ENCODE results near the gene PIWIL1. TPM values are rescaled to one million over a fixed set of nuclear protein-coding genes. Genes with fewer than 3 reads are reported as not detected.

The PIWIL1 gene
- total and polyA plus RNA-seq, 2 donors, result 0.05 to 0.28 TPM

DNA sequence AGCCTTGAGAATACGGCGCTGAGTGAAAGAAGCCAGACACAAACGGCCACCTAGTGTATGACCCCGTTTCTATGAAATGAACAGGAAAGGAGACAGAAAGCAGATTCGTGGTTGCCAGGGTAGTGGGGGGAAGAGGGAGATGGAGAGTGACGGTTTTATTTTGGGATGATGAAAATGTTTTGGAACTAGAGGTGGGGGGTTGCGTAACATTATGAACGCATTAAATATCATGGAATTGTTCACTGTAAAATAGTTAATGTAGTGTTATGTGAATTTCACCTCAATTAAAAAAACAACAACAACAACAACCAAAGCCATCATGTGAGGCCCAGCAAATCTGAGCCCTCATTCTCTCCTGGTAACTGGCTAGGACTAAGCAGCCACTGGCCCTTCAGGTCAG lies 3.3 kb upstream of the PIWIL1 start:
- Histone ChIP-seq H3K27ac (ENCODE audit: low read depth in 1 of 2, low read length in 1 of 2) (no peak overlapping the region), H3K27me3 (ENCODE audit: control insufficient read depth in 2 of 2, insufficient read depth in 1 of 2, low read length in 1 of 2) (peaks cover 9 to 15% of the 10 kb centered on the region in 2 donors), H3K4me3 (ENCODE audit: low read length in 2 of 2) (no peak overlapping the region), H3K36me3 (ENCODE audit: control insufficient read depth in 2 of 2, insufficient read depth in 2 of 2, low read length in 1 of 2) (no peaks in the 10 kb centered on the region), H3K9me3 (ENCODE audit: control insufficient read depth in 2 of 2, insufficient read depth in 1 of 2, low read length in 1 of 2) (peaks cover 0 to 3% of the 10 kb centered on the region in 2 donors), H3K4me1 (ENCODE audit: control insufficient read depth in 2 of 2, insufficient read depth in 2 of 2, low read length in 2 of 2) (no peaks in the 10 kb centered on the region)
- DNase-seq (ENCODE audit: low read depth in 6 of 9, low spot score in 9 of 9), result no peak
- 74% methylated on average over 8 of the region's 8 CpGs for WGBS

DNA sequence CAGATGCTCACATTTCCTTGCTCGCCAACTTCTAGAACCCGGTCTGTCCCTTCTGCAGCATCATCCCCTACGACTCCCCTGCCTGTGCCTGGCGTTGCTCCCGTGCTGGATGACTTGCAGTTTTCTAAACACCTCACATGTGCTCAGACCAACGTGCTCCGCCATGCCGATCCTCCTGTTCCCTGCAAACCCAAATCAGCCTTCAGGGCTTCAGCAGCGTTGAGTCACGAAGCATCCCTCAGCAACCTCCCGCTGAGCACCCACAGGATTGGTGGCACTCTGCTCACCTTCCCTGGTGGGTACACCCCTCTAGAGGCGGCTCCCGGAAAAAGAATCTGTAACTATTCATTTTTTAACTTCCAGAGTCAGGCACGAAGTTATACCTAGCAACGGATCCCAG lies 2.8 kb upstream of the PIWIL1 start:
- peaks cover 14 to 21% of the 10 kb centered on the region in 2 donors for H3K27me3 ChIP-seq (ENCODE audit: control insufficient read depth in 2 of 2, insufficient read depth in 1 of 2, low read length in 1 of 2)
- peaks cover 0 to 3% of the 10 kb centered on the region in 2 donors for H3K9me3 ChIP-seq (ENCODE audit: control insufficient read depth in 2 of 2, insufficient read depth in 1 of 2, low read length in 1 of 2)
- no peak for DNase-seq (ENCODE audit: low read depth in 6 of 9, low spot score in 9 of 9)
- H3K4me3 ChIP-seq (ENCODE audit: low read length in 2 of 2), result no peak overlapping the region
- H3K36me3 ChIP-seq (ENCODE audit: control insufficient read depth in 2 of 2, insufficient read depth in 2 of 2, low read length in 1 of 2), result no peaks in the 10 kb centered on the region
- 29% methylated on average over 15 of the region's 15 CpGs for WGBS
- no peaks in the 10 kb centered on the region for H3K4me1 ChIP-seq (ENCODE audit: control insufficient read depth in 2 of 2, insufficient read depth in 2 of 2, low read length in 2 of 2)
- no peak overlapping the region for H3K27ac ChIP-seq (ENCODE audit: low read depth in 1 of 2, low read length in 1 of 2)

DNA sequence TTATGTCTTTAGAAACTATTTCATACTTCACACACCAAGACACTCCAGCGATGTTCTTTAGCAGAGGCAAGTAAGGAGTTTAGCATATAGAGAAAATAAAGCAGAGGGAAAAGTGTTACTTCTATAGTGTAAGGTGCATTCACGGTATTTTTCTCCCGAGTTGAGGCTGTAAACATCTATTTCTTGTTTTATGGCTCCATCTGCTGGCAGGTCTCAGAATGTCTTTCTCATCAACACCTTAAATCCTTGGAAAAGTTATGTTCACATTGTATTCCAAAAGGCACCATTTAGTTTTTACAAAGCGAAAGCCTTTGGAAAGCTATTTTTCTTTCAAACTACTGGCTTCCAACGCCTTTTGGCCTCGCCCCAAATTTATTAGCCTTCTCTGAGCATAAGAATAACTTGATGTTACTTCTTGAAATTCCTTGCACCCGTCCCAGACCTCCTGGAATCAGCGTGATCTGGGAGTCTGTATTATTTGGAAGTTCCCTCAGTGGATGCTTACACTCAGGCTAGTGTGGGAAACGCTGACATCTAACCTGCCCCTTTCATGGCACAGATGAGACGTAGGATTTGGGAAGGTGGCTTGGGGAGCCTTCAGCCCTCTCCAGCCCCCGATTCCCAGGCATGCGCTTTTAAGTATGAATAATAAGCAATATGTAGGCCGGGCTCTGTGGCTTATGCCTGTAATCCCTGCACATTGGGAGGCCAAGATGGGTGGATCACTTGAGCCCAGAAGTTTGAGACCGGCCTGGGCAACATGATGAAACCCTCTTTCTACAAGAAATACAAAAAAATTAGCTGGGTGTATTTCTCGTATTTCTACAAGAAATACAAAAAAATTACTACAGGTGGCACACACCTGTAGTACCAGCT lies 1.9 kb upstream of the PIWIL1 start:
- no peaks in the 10 kb centered on the region for H3K4me1 ChIP-seq (ENCODE audit: control insufficient read depth in 2 of 2, insufficient read depth in 2 of 2, low read length in 2 of 2)
- no peak overlapping the region for H3K27ac ChIP-seq (ENCODE audit: low read depth in 1 of 2, low read length in 1 of 2)
- WGBS, result 52% methylated on average over 15 of the region's 15 CpGs
- peaks cover 16 to 25% of the 10 kb centered on the region in 2 donors for H3K27me3 ChIP-seq (ENCODE audit: control insufficient read depth in 2 of 2, insufficient read depth in 1 of 2, low read length in 1 of 2)
- H3K9me3 ChIP-seq (ENCODE audit: control insufficient read depth in 2 of 2, insufficient read depth in 1 of 2, low read length in 1 of 2), result peaks cover 0 to 3% of the 10 kb centered on the region in 2 donors
- H3K36me3 ChIP-seq (ENCODE audit: control insufficient read depth in 2 of 2, insufficient read depth in 2 of 2, low read length in 1 of 2), result no peaks in the 10 kb centered on the region
- DNase-seq (ENCODE audit: low read depth in 6 of 9, low spot score in 9 of 9), result peak in 7 of 9 donors; percentile 8 to 63 (median 32)
- no peak overlapping the region for H3K4me3 ChIP-seq (ENCODE audit: low read length in 2 of 2)

DNA sequence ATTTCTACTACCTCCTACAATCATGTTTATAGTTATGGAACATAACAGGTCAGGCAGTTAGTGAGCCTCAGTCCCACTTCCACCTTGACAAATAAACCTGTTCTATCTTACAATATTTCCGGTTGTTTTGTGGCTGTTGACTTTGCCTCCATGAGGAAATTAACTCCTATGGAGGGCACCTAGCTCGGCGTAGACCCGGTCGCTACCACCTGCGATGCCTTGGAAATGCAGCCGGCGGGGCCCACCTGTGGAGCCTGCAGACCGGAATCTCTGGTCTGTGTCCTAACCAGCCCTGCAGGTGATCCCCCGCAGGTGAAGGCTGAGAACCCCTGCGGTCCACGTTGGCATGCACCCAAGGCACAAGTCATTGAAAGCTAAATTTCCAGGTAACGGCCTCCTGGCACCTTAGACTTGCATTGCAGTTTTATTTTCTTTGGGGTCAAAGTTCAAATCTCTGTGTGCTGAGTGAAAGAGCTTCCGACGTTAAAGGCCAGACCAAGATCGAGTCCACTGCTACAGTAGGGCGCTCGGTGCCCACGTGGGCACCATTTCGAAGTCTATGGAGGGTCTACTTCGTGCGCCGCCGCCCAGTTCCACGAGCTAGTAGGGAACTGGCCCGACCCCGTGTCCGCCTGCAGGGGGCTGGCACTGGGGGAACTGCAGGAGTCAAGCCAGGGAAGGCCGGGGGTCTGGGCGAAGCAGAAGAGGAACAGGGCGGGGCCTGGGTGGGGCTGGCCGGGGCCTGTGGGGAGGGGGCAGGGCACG lies 782 bp upstream of the PIWIL1 start:
- no peak for DNase-seq (ENCODE audit: low read depth in 6 of 9, low spot score in 9 of 9)
- Histone ChIP-seq H3K9me3 (ENCODE audit: control insufficient read depth in 2 of 2, insufficient read depth in 1 of 2, low read length in 1 of 2) (peaks cover 0 to 3% of the 10 kb centered on the region in 2 donors), H3K4me1 (ENCODE audit: control insufficient read depth in 2 of 2, insufficient read depth in 2 of 2, low read length in 2 of 2) (no peaks in the 10 kb centered on the region), H3K4me3 (ENCODE audit: low read length in 2 of 2) (no peak overlapping the region), H3K27ac (ENCODE audit: low read depth in 1 of 2, low read length in 1 of 2) (no peak overlapping the region), H3K36me3 (ENCODE audit: control insufficient read depth in 2 of 2, insufficient read depth in 2 of 2, low read length in 1 of 2) (no peaks in the 10 kb centered on the region), H3K27me3 (ENCODE audit: control insufficient read depth in 2 of 2, insufficient read depth in 1 of 2, low read length in 1 of 2) (peaks cover 16 to 28% of the 10 kb centered on the region in 2 donors)
- 78% methylated on average over 33 of the region's 33 CpGs for WGBS

- 25% methylated on average over 82 of the region's 82 CpGs for WGBS
- Histone ChIP-seq H3K4me1 (ENCODE audit: control insufficient read depth in 2 of 2, insufficient read depth in 2 of 2, low read length in 2 of 2) (no peaks in the 10 kb centered on the region), H3K9me3 (ENCODE audit: control insufficient read depth in 2 of 2, insufficient read depth in 1 of 2, low read length in 1 of 2) (peaks cover 0 to 3% of the 10 kb centered on the region in 2 donors), H3K27ac (ENCODE audit: low read depth in 1 of 2, low read length in 1 of 2) (no peak overlapping the region), H3K4me3 (ENCODE audit: low read length in 2 of 2) (no peak overlapping the region), H3K36me3 (ENCODE audit: control insufficient read depth in 2 of 2, insufficient read depth in 2 of 2, low read length in 1 of 2) (no peaks in the 10 kb centered on the region), H3K27me3 (ENCODE audit: control insufficient read depth in 2 of 2, insufficient read depth in 1 of 2, low read length in 1 of 2) (peaks cover 18 to 28% of the 10 kb centered on the region in 2 donors)
- DNase-seq (ENCODE audit: low read depth in 6 of 9, low spot score in 9 of 9), result no peak
Measured at GRCh38 chr12:130338794-130339601, 1.3 kb downstream of the PIWIL1 start.

DNA sequence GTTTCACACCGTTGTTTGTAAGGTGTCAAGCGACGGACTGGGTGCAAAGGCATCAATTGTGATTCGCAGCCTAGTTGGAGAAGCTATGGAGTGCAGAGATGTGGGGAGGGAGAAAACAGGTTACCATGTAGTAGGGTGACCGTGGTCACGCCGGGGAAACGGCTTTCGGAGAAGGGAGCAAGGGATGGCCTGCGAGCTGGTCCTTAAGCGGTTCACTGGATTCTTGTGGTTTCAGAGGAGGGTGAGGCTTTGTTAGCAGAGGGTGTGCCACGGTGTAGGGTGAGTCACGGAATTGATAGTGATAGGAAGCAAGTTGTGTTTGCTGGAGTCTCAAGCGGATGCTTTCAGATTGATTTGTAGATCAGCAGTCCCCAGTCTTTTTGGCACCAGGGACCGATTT lies 2.3 kb downstream of the PIWIL1 start:
- no peak for DNase-seq (ENCODE audit: low read depth in 6 of 9, low spot score in 9 of 9)
- H3K27ac ChIP-seq (ENCODE audit: low read depth in 1 of 2, low read length in 1 of 2), result no peak overlapping the region
- no peaks in the 10 kb centered on the region for H3K4me1 ChIP-seq (ENCODE audit: control insufficient read depth in 2 of 2, insufficient read depth in 2 of 2, low read length in 2 of 2)
- no peak overlapping the region for H3K4me3 ChIP-seq (ENCODE audit: low read length in 2 of 2)
- peaks cover 18 to 26% of the 10 kb centered on the region in 2 donors for H3K27me3 ChIP-seq (ENCODE audit: control insufficient read depth in 2 of 2, insufficient read depth in 1 of 2, low read length in 1 of 2)
- 62% methylated on average over 15 of the region's 15 CpGs for WGBS
- H3K9me3 ChIP-seq (ENCODE audit: control insufficient read depth in 2 of 2, insufficient read depth in 1 of 2, low read length in 1 of 2), result peaks cover 0 to 3% of the 10 kb centered on the region in 2 donors
- no peaks in the 10 kb centered on the region for H3K36me3 ChIP-seq (ENCODE audit: control insufficient read depth in 2 of 2, insufficient read depth in 2 of 2, low read length in 1 of 2)

GRCh38 chr12:130342442-130342841 lies 4.8 kb downstream of the PIWIL1 start:
- H3K9me3 ChIP-seq (ENCODE audit: control insufficient read depth in 2 of 2, insufficient read depth in 1 of 2, low read length in 1 of 2), result peaks cover 0 to 3% of the 10 kb centered on the region in 2 donors
- H3K27ac ChIP-seq (ENCODE audit: low read depth in 1 of 2, low read length in 1 of 2), result no peak overlapping the region
- peaks cover 18 to 21% of the 10 kb centered on the region in 2 donors for H3K27me3 ChIP-seq (ENCODE audit: control insufficient read depth in 2 of 2, insufficient read depth in 1 of 2, low read length in 1 of 2)
- H3K4me3 ChIP-seq (ENCODE audit: low read length in 2 of 2), result no peak overlapping the region
- DNase-seq (ENCODE audit: low read depth in 6 of 9, low spot score in 9 of 9), result no peak
- no peaks in the 10 kb centered on the region for H3K4me1 ChIP-seq (ENCODE audit: control insufficient read depth in 2 of 2, insufficient read depth in 2 of 2, low read length in 2 of 2)
- WGBS, result 25% methylated on average over 8 of the region's 8 CpGs
- H3K36me3 ChIP-seq (ENCODE audit: control insufficient read depth in 2 of 2, insufficient read depth in 2 of 2, low read length in 1 of 2), result no peaks in the 10 kb centered on the region

DNA sequence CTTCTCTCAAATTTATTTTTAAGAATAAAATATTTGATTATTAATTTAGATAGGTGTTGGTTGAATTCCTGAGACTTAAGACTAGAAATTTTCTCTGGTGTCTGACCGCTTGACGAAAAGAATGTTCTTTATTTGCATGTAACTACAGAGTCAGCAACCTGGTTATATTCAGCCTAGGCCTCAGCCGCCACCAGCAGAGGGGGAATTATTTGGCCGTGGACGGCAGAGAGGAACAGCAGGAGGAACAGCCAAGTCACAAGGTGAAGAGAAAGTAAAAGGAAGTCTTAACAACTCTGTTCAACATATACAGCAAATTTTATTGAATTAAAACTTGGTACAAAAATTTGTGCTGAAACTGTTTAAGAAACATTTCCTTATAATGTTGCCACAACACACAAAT lies 5.2 kb downstream of the PIWIL1 start:
- Histone ChIP-seq H3K36me3 (ENCODE audit: control insufficient read depth in 2 of 2, insufficient read depth in 2 of 2, low read length in 1 of 2) (no peaks in the 10 kb centered on the region), H3K27ac (ENCODE audit: low read depth in 1 of 2, low read length in 1 of 2) (no peak overlapping the region), H3K27me3 (ENCODE audit: control insufficient read depth in 2 of 2, insufficient read depth in 1 of 2, low read length in 1 of 2) (peaks cover 18 to 20% of the 10 kb centered on the region in 2 donors), H3K9me3 (ENCODE audit: control insufficient read depth in 2 of 2, insufficient read depth in 1 of 2, low read length in 1 of 2) (peaks cover 0 to 2% of the 10 kb centered on the region in 2 donors), H3K4me3 (ENCODE audit: low read length in 2 of 2) (no peak overlapping the region), H3K4me1 (ENCODE audit: control insufficient read depth in 2 of 2, insufficient read depth in 2 of 2, low read length in 2 of 2) (no peaks in the 10 kb centered on the region)
- WGBS, result 86% methylated on average over 5 of the region's 5 CpGs
- DNase-seq (ENCODE audit: low read depth in 6 of 9, low spot score in 9 of 9), result no peak

Measured in thymus (tissue), 11 donors.